ENCODE results near the gene DIRAS1.

DIRAS1 gene

GRCh38 chr19:2720777-2721569, at the start of gene DIRAS1:
Gene DIRAS1 (minus strand): TSS chr19:2721372. CDS start chr19:2717806, 3,566 bp downstream.
- no peak for DNase-seq

- DNase-seq: no peak
Measured at GRCh38 chr19:2770055-2771013, 49.2 kb upstream of the DIRAS1 start.

GRCh38 chr19:2769218-2769617, 48.0 kb upstream of the DIRAS1 start:
- DNase-seq: no peak

- DNase-seq: no peak
Measured at GRCh38 chr19:2768365-2769132, 47.4 kb upstream of the DIRAS1 start.

- no peak for DNase-seq
Measured at GRCh38 chr19:2767688-2768087, 46.5 kb upstream of the DIRAS1 start.

GRCh38 chr19:2766594-2767372, 45.6 kb upstream of the DIRAS1 start:
- no peak for DNase-seq

- no peak for DNase-seq
Measured at GRCh38 chr19:2765376-2765775, 44.2 kb upstream of the DIRAS1 start.

GRCh38 chr19:2764945-2765344, 43.8 kb upstream of the DIRAS1 start:
- no peak for DNase-seq

- DNase-seq: no peak
Measured at GRCh38 chr19:2763687-2764086, 42.5 kb upstream of the DIRAS1 start.

GRCh38 chr19:2762783-2763496, 41.8 kb upstream of the DIRAS1 start:
- DNase-seq: no peak

- DNase-seq: no peak
Measured at GRCh38 chr19:2761876-2762782, 41.0 kb upstream of the DIRAS1 start.

- no peak for DNase-seq
Measured at GRCh38 chr19:2761309-2761677, 40.1 kb upstream of the DIRAS1 start.

GRCh38 chr19:2759965-2760364, 38.8 kb upstream of the DIRAS1 start:
- DNase-seq: no peak

GRCh38 chr19:2759362-2759761, 38.2 kb upstream of the DIRAS1 start:
- DNase-seq: no peak

GRCh38 chr19:2758601-2759313, 37.6 kb upstream of the DIRAS1 start:
- DNase-seq: no peak

GRCh38 chr19:2756921-2757881, 36.0 kb upstream of the DIRAS1 start:
- no peak for DNase-seq

- no peak for DNase-seq
Measured at GRCh38 chr19:2756477-2756876, 35.3 kb upstream of the DIRAS1 start.

GRCh38 chr19:2755811-2756210, 34.6 kb upstream of the DIRAS1 start:
- no peak for DNase-seq

GRCh38 chr19:2755448-2755705, 34.2 kb upstream of the DIRAS1 start:
- no peak for DNase-seq

All from NCI-H2081 (cell line).